ENCODE measurements around the gene C3orf20.

- TF ChIP-seq CTCF (conservative IDR thresholded peaks at IDR 0.05; ENCODE audit: low read depth in 2 of 2) (no peak), REST (IDR thresholded peaks at IDR 0.05; ENCODE audit: unreplicated experiment) (no peak)
Observed at GRCh38 chr3:14691719-14692118, 16.8 kb downstream of the C3orf20 start.
